Keratinocyte (primary cell): ENCODE results near the gene SLC12A5. TPM values are rescaled to one million over a fixed set of nuclear protein-coding genes. Genes with fewer than 3 reads are reported as not detected.

Experiments
- DNase-seq: peaks from one replicate; pipeline ENCODE4 v3.0.0-alpha.2; 2011; ENCODE audit warnings: low read depth, missing footprints, low spot score
- FAIRE-seq: peaks from 2 replicates; lab custom pipeline; 2011; peaks lifted over from hg19 to GRCh38; lab: Jason Lieb, UNC
- H2AFZ ChIP-seq: 2 replicates; pipeline ENCODE4 v1.6.0; 2012; ENCODE audit warnings: low read length, control low read depth, inconsistent platforms; ENCODE audit not compliant: control insufficient read depth
- H3K27ac ChIP-seq: 2 replicates; pipeline ENCODE4 v1.5.1; 2011; ENCODE audit warnings: low read length; ENCODE audit not compliant: control insufficient read depth, insufficient read depth
- H3K27me3 ChIP-seq: 3 replicates; pipeline ENCODE4 v1.6.0; 2011; ENCODE audit warnings: low read length; ENCODE audit not compliant: control insufficient read depth, insufficient read depth; ENCODE audit errors: extremely low read depth
- H3K36me3 ChIP-seq, 2 experiments: 2 replicates in 1 of 2; 3 replicates in 1 of 2; pipeline ENCODE4 v1.5.1; 2011; ENCODE audit warnings: low read length in 2 of 2, mild to moderate bottlenecking in 1 of 2; ENCODE audit not compliant: control insufficient read depth in 2 of 2, insufficient read depth in 2 of 2; ENCODE audit errors: extremely low read depth in 1 of 2
- H3K4me1 ChIP-seq: 3 replicates; pipeline ENCODE4 v1.5.1; 2011; ENCODE audit warnings: low read length; ENCODE audit not compliant: control insufficient read depth, insufficient read depth; ENCODE audit errors: extremely low read depth
- H3K4me2 ChIP-seq: 3 replicates; pipeline ENCODE4 v1.6.0; 2011; ENCODE audit warnings: low read depth, low read length; ENCODE audit not compliant: control insufficient read depth, insufficient read depth; ENCODE audit errors: extremely low read depth
- H3K4me3 ChIP-seq, 3 experiments: fragments of 200-600 bp in 1 of 3; sonication (generic) in 1 of 3; 2 replicates in 2 of 3; 3 replicates in 1 of 3; pipeline ENCODE4 v1.5.1; 2011 to 2016; ENCODE audit warnings: low read length in 3 of 3, mild to moderate bottlenecking in 3 of 3, control low read depth in 2 of 3, inconsistent platforms in 1 of 3, low read depth in 1 of 3, mixed read lengths in 1 of 3, mixed run types in 1 of 3, moderate library complexity in 1 of 3; ENCODE audit not compliant: control insufficient read depth in 2 of 3, insufficient read depth in 2 of 3; ENCODE audit errors: extremely low read depth in 1 of 3
- H3K79me2 ChIP-seq: 2 replicates; pipeline ENCODE4 v1.6.0; 2012; ENCODE audit warnings: low read length; ENCODE audit not compliant: control insufficient read depth, insufficient read depth
- H3K9ac ChIP-seq: 3 replicates; pipeline ENCODE4 v1.6.0; 2011; ENCODE audit warnings: low read length; ENCODE audit not compliant: control insufficient read depth, insufficient read depth; ENCODE audit errors: extremely low read depth
- H3K9me1 ChIP-seq: 3 replicates; pipeline ENCODE4 v1.6.0; 2011; ENCODE audit warnings: low read length; ENCODE audit not compliant: control insufficient read depth, insufficient read depth; ENCODE audit errors: extremely low read depth
- H3K9me3 ChIP-seq: 2 replicates; pipeline ENCODE4 v1.5.1; 2012; ENCODE audit warnings: low read depth, low read length; ENCODE audit not compliant: control insufficient read depth
- H4K20me1 ChIP-seq: 3 replicates; pipeline ENCODE4 v1.6.0; 2011; ENCODE audit warnings: low read length; ENCODE audit not compliant: control insufficient read depth, insufficient read depth; ENCODE audit errors: extremely low read depth
- CTCF ChIP-seq, 3 experiments: IDR thresholded peaks in 1 of 3; conservative IDR thresholded peaks in 1 of 3; optimal IDR thresholded peaks in 1 of 3; 2 replicates in 2 of 3; 3 replicates in 1 of 3; pipeline versions ENCODE3 to v1.5.1; 2011; ENCODE audit warnings: low read length in 3 of 3, mild to moderate bottlenecking in 3 of 3, moderate library complexity in 2 of 3, control low read depth in 1 of 3, inconsistent platforms in 1 of 3; ENCODE audit not compliant: insufficient read depth in 2 of 3; ENCODE audit errors: extremely low read depth in 1 of 3
- EZH2 ChIP-seq: IDR thresholded peaks from one replicate; pipeline ENCODE4 v1.6.1; 2012; ENCODE audit warnings: inconsistent platforms, mild to moderate bottlenecking, low read length, moderate library complexity
- dilution Hi-C: fragments of 300-500 bp; cut with MboI; formaldehyde crosslinking; loops from one replicate; pipeline ENCODE4 v1.7.0; 2020; ENCODE audit warnings: low sequenced_read_pairs; ENCODE audit not compliant: extremely low pct_ligation_motif_present
- polyA plus RNA-seq, 5 experiments: library from polyadenylated mRNA; depleted of rRNA in 3 of 5; stranded (reverse) in 3 of 5; stranded (forward) in 1 of 5; unstranded in 1 of 5; fragments of >200 nt; gene quantifications; 1 replicate in 1 of 5; 2 replicates in 3 of 5; 3 replicates in 1 of 5; pipeline versions ENCODE4 v1.2.1 to v1.2.3, GENCODE V29; 2011 to 2012; ENCODE audit warnings: missing spikeins in 2 of 5, low read depth in 1 of 5, low replicate concordance in 1 of 5

Gene SLC12A5
- polyA plus RNA-seq, 1 donor (not counting 4 experiments of a cell fraction or from before 2014, with no cell fraction given): not detected

GRCh38 chr20:46088409-46089166 lies 59.6 kb downstream of the SLC12A5 start:
- TF ChIP-seq EZH2 (no peak), CTCF (optimal IDR thresholded peaks at IDR 0.05 in 1 of 3, IDR thresholded peaks at IDR 0.05 in 1 of 3, conservative IDR thresholded peaks at IDR 0.05 in 1 of 3; ENCODE audit: extremely low read depth in 1 of 3, insufficient read depth in 2 of 3, low read length in 3 of 3) (no peak)
- peak overlapping the region; percentile 93 for H3K4me2 ChIP-seq
- H3K9me3 ChIP-seq: no peaks in the 10 kb centered on the region
- dilution Hi-C loops: no loop called here
- H3K27ac ChIP-seq: peak overlapping the region; percentile 84
- no peak overlapping the region for H2AFZ ChIP-seq
- no peaks in the 10 kb centered on the region for H3K27me3 ChIP-seq
- FAIRE-seq: no peak
- no peaks in the 10 kb centered on the region for H3K36me3 ChIP-seq
- H3K9ac ChIP-seq: peak overlapping the region; percentile 94
- peaks cover 6% of the 10 kb centered on the region for H4K20me1 ChIP-seq
- no peaks in the 10 kb centered on the region for H3K9me1 ChIP-seq
- peaks cover 22% of the 10 kb centered on the region for H3K4me1 ChIP-seq
- H3K79me2 ChIP-seq: peaks cover 58% of the 10 kb centered on the region
- no peak for DNase-seq
- peak overlapping the region; percentile 76 to 91 (median 82) for H3K4me3 ChIP-seq

GRCh38 chr20:46089167-46089416 lies 60.1 kb downstream of the SLC12A5 start:
- no peak for DNase-seq
- FAIRE-seq: no peak
- Histone ChIP-seq H3K27me3 (no peaks in the 10 kb centered on the region), H4K20me1 (peaks cover 6% of the 10 kb centered on the region), H3K4me3 (peak overlapping the region; percentile 76 to 91 (median 82)), H3K4me2 (peak overlapping the region; percentile 93), H3K79me2 (peaks cover 53% of the 10 kb centered on the region), H2AFZ (peak overlapping the region; percentile 90), H3K4me1 (peaks cover 22% of the 10 kb centered on the region), H3K9me1 (no peaks in the 10 kb centered on the region), H3K27ac (peak overlapping the region; percentile 84), H3K9me3 (no peaks in the 10 kb centered on the region), H3K36me3 (no peaks in the 10 kb centered on the region), H3K9ac (peak overlapping the region; percentile 94)
- dilution Hi-C loops: no loop called here
- no peak for TF ChIP-seq CTCF (optimal IDR thresholded peaks at IDR 0.05 in 1 of 3, IDR thresholded peaks at IDR 0.05 in 1 of 3, conservative IDR thresholded peaks at IDR 0.05 in 1 of 3; ENCODE audit: extremely low read depth in 1 of 3, insufficient read depth in 2 of 3, low read length in 3 of 3)
- no peak for TF ChIP-seq EZH2
